HTERT RPE-1 (cell line): ENCODE data around the gene NAV3.

Experiments used
- in situ Hi-C: fragments of 300-500 bp; cut with MboI; formaldehyde crosslinking; loops from 4 replicates; pipeline ENCODE4 v1.14.3; 2020; ENCODE audit warnings: low sequenced_read_pairs

The NAV3 gene

GRCh38 chr12:78176643-78177042, 345.9 kb downstream of the NAV3 start:
- in situ Hi-C loops, result no loop called here

GRCh38 chr12:78177298-78177697, 346.6 kb downstream of the NAV3 start:
- in situ Hi-C loops, result no loop called here

GRCh38 chr12:78179346-78179745, 348.7 kb downstream of the NAV3 start:
- in situ Hi-C loops, result no loop called here

GRCh38 chr12:78181544-78182162, 351.0 kb downstream of the NAV3 start:
- in situ Hi-C loops, result no loop called here

GRCh38 chr12:78183824-78184223, 353.1 kb downstream of the NAV3 start:
- in situ Hi-C loops, result no loop called here

GRCh38 chr12:78185109-78185508, 354.4 kb downstream of the NAV3 start:
- in situ Hi-C loops, result no loop called here

- in situ Hi-C loops, result no loop called here
Observed at GRCh38 chr12:78185651-78186050, 355.0 kb downstream of the NAV3 start.

- in situ Hi-C loops, result no loop called here
Observed at GRCh38 chr12:78186670-78187069, 356.0 kb downstream of the NAV3 start.

GRCh38 chr12:78187741-78188140, 357.0 kb downstream of the NAV3 start:
- in situ Hi-C loops, result no loop called here

- in situ Hi-C loops, result no loop called here
Observed at GRCh38 chr12:78189656-78190055, 359.0 kb downstream of the NAV3 start.

- in situ Hi-C loops, result no loop called here
Observed at GRCh38 chr12:78191611-78192010, 360.9 kb downstream of the NAV3 start.

- in situ Hi-C loops, result no loop called here
Observed at GRCh38 chr12:78192979-78193378, 362.3 kb downstream of the NAV3 start.

- in situ Hi-C loops, result no loop called here
Observed at GRCh38 chr12:78194448-78194847, 363.8 kb downstream of the NAV3 start.

- in situ Hi-C loops, result no loop called here
Observed at GRCh38 chr12:78198896-78199295, 368.2 kb downstream of the NAV3 start.

- in situ Hi-C loops, result no loop called here
Observed at GRCh38 chr12:78199926-78200325, 369.2 kb downstream of the NAV3 start.

GRCh38 chr12:78204926-78205325, 374.2 kb downstream of the NAV3 start:
- in situ Hi-C loops, result no loop called here

- in situ Hi-C loops, result no loop called here
Observed at GRCh38 chr12:78208092-78208491, 377.4 kb downstream of the NAV3 start.

GRCh38 chr12:78209846-78210505, 379.3 kb downstream of the NAV3 start:
- in situ Hi-C loops, result no loop called here

- in situ Hi-C loops, result no loop called here
Observed at GRCh38 chr12:78210506-78210860, 379.8 kb downstream of the NAV3 start.

GRCh38 chr12:78210894-78211302, 380.2 kb downstream of the NAV3 start:
- in situ Hi-C loops, result no loop called here

- in situ Hi-C loops, result no loop called here
Observed at GRCh38 chr12:78220811-78221210, 390.1 kb downstream of the NAV3 start.

- in situ Hi-C loops, result no loop called here
Observed at GRCh38 chr12:78224154-78224553, 393.5 kb downstream of the NAV3 start.

GRCh38 chr12:78226763-78227162, 396.1 kb downstream of the NAV3 start:
- in situ Hi-C loops, result no loop called here
